DLD1 (cell line): Measurements from ENCODE around the gene COBLL1.
"Not testable (repeated sequence)": the region's sequence is repeated elsewhere in the genome, so short reads cannot be mapped to it uniquely, and the experiment has no call there.

Experiments
- in situ Hi-C: cut with HindIII; loops from 2 replicates; pipeline ENCODE4 v1.10.0; 2017; ENCODE audit warnings: low sequenced_read_pairs

Gene COBLL1, protein sequence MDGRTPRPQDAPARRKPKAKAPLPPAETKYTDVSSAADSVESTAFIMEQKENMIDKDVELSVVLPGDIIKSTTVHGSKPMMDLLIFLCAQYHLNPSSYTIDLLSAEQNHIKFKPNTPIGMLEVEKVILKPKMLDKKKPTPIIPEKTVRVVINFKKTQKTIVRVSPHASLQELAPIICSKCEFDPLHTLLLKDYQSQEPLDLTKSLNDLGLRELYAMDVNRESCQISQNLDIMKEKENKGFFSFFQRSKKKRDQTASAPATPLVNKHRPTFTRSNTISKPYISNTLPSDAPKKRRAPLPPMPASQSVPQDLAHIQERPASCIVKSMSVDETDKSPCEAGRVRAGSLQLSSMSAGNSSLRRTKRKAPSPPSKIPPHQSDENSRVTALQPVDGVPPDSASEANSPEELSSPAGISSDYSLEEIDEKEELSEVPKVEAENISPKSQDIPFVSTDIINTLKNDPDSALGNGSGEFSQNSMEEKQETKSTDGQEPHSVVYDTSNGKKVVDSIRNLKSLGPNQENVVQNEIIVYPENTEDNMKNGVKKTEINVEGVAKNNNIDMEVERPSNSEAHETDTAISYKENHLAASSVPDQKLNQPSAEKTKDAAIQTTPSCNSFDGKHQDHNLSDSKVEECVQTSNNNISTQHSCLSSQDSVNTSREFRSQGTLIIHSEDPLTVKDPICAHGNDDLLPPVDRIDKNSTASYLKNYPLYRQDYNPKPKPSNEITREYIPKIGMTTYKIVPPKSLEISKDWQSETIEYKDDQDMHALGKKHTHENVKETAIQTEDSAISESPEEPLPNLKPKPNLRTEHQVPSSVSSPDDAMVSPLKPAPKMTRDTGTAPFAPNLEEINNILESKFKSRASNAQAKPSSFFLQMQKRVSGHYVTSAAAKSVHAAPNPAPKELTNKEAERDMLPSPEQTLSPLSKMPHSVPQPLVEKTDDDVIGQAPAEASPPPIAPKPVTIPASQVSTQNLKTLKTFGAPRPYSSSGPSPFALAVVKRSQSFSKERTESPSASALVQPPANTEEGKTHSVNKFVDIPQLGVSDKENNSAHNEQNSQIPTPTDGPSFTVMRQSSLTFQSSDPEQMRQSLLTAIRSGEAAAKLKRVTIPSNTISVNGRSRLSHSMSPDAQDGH

DNA sequence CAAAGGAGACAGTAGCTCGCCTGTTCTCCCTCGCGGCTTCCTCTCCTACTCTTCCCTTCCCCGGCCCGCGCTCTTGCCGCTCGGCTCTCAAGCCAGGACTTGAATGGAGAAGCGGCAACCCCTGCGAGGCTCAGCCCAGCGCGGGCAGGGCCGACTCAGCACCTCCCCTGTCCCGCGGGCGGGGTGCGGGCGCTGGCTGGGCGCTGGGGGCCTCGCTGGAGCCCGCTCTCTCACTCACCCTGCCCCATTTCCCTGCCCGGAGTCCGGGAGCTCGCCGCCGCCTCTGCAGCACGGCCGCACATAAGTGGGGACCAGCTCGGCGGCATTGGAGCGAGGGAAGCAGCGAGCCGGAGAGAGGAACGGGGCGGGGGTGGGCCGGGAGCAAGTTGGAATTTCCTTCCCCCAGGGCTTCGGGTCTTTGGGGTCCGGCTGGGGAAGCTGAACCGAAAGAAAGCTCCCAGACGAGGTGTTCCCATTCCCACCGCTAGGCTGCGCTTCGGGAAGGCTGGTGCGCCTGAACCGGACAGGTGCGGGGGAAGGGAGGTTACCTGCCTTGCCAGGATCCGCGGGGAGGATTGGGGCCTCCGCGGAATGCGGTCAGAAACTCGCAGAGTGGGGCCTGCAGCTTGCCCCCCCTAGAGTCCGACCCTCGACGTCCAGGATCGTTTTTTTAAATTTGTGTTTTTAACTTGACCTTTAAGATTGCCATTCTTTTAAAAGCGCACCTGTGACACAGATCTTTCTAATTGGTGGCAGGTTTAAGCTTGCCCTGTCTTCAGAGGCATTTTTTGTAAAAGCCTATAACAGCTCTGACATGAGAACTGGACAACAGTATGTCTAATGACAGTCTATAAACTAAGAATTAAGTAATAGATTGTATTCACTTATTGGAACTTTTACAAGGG is at the start of gene COBLL1:
Gene COBLL1, minus strand, starts transcription at position 105 of the 905 bp plus-strand sequence. CDS start 627 bp downstream, outside the sequence.
- in situ Hi-C loops = no loop called here

DNA sequence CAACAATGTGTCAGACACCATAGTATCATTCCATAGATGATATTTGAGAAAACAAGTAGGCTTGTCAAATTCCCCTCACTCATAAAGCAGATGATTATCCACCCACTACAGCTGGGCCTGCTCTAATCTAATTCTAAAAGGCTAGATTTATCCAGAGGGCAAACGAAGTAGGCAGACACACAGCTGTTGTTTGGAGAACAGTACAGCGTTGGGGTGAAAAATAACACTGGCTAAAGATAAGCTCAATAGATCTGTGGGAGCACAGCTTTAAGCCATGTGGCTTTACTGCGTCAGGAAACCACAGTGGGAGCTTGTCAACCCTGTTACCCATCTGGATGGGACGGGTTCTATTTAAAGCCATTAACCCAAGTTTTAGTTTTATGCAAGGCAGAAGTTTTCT is 48.9 kb upstream of the COBLL1 start:
- in situ Hi-C loops = no loop called here

DNA sequence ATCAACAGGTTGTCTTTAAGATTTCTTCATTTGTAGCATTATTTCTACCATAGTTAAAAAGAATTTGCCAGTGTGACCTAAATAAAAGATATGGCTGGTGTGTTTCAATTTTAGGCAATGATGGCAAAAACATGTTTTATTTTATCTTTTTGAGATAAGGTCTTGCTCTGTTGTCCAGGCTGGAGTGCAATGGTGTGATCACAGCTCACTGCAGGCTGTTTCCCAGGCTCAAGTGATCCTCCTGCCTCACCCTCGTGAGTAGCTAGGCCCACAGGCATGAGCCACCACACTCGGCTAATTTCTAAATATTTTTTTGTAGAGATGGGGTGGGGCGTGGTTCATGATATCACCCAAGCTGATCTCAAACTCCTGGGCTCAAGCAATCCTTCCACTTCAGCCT is 47.0 kb upstream of the COBLL1 start:
- in situ Hi-C loops = no loop called here

DNA sequence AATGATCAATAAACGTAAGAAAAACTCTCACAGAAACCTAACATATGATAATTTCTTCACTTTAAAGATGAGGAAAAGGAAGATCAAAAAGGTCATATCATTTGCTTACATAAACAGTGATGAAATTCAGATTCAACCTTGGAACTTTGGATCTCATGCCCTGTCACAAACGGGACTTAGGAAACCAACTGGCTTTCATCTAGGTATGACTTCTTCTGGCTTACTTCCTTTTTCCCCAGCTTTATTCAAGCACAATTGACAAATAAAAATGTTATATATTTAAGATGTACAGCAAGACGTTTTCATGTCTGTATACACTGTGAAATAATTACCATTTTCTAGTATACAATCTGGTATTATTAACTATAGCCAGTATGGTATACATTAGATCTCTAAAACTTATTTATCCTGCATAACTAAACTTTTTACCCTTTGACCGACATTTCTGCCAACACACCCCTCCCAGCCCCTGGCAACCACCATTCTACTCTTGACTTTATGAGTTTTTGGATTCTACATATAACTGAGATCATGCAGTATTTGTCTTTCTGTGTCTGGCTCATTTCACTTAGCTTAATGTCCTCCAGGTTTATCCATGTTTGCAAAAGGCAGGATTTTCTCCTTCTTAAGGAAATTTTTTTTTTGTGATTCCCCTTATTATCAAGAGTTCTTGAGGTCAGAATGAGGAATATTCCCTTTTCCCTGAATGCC is 46.0 kb upstream of the COBLL1 start:
- in situ Hi-C loops = no loop called here

DNA sequence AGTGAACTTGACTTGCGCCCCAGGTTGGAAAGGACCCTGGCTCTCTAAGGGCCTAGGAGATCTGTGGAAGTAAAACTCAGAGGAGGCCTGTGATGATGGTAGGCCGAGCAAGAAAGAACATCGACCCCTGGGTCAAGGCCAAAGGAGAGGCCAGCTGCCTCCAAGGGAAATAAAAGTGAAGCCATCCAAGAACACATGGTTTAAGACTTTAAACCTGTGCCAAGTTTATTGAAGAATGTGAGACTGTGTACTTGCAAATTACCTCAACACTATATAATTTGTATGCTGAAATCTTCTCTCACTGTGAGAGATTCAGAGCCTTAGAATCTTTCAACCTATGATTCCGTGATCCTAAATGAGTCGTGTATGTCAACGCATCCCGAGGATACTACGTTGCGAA is 40.7 kb upstream of the COBLL1 start:
- in situ Hi-C loops = no loop called here

DNA sequence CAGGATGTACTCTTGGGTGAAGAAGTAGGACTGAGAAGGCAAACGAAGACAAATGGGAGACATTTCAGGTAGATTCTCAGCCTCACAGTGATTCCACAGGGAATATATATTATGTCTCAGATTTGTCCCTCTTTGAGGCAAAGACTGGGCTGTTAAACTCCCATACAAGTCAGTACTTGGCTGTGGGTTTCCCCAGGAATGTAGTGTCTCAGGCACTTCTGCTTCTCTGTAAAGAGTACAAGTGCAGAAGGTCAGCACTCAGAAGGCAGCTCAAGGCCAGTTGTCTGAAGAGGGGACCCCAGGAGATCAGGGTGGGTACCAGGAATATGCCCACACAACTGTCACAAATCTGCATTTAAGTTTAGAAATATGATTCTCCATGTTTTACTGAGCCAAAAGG is 39.9 kb upstream of the COBLL1 start:
- in situ Hi-C loops = no loop called here

DNA sequence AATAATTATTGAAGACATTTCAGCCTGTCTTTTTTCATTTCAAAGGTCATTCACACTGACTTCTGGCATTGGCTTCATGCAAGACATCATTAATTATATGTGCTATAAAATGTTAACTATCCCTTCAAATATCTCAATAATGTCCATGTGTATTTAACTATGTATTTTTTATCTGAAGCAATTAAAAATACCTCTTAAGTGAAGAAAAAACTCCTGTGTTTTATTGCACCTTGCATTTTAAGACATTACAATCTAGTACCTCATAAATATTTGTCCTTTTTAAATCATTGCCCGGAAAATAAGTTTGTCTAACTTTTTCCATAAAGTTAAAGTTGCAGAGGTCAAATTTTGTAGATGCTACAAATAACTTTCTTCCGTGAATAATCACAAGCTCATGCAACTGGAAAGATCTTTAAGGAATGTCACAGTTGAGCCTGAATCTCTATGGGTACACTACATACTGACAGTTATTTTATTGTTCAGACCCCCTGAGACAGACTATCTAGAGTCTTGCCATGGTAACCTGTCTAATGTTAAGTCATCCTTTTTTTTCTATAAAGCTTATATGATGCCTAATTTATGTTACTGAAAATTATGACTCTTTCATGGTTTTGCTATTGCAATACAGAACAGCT is 38.4 kb upstream of the COBLL1 start:
- in situ Hi-C loops = no loop called here

DNA sequence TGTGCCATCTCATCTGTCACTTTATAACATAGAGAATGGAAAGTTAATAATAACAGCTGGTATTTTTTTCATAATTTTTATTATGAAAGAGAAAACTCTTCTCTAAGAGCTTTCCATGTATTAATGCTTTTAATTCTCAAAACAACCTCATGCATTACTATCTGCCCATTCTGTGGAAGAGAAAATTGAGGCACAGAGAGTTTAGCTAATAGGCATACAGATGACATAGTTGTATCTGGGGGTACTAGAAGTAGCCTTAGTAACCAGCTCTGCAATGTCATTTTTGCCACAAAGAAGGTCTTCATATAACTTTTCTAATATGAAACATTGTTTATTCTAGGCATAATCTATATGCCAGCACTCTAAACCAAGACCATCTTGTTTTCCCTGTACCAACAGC is 36.3 kb upstream of the COBLL1 start:
- in situ Hi-C loops = no loop called here

DNA sequence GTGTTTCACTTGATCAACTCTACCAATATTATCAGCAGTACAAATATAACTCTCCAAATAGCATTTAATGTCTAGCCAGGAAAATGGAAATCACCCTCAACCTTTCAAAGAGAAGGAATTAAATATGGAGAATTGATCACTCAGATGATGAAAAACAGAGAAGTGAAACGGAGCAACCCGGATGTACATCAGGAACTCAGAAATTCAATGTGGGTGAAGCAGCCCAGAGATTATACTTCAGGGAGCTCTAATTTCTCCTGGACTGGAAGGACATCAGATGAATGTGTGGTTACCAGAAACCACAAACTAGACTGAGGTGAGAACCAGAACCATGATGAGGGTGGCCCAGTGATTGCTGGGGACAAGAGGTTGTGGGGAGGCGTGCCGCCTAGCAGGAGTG is 35.5 kb upstream of the COBLL1 start:
- in situ Hi-C loops = no loop called here

DNA sequence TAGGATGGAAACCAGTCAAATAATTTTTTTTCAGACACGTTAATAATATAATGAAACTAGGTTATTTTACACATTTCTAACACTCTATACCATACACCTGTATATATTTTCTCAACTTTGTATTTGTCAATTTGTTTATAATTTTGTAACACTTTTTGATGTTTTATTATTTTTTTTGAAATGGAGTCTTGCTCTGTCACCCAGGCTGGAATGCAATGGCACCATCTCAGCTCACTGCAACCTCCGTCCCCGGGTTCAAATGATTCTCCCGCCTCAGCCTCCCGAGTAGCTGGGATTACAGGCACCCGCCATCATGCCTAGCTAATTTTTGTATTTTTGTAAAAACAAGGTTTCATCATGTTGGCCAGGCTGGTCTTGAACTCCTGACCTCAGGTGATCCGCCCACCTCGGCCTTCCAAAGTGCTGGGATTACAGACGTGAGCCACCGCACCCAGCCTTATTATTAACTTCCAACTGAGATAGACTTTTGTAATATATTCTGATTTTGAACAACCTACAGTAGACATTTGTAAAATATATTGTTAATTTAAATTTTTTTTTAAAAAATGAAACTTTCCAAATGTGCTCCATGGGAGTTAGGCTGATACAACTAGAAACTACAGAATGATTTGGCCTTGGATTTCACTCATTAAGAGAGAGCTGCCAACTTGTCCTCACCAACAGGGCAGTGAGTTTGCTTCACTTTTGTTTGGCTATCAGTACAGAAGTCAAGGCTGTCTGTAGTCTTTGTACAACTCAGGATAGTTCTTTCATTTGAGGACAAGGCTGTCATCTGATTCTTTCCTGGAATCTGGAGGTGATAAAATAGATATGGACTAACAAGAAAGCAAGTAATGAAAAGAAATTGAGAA is 33.9 kb upstream of the COBLL1 start:
- in situ Hi-C loops = no loop called here

DNA sequence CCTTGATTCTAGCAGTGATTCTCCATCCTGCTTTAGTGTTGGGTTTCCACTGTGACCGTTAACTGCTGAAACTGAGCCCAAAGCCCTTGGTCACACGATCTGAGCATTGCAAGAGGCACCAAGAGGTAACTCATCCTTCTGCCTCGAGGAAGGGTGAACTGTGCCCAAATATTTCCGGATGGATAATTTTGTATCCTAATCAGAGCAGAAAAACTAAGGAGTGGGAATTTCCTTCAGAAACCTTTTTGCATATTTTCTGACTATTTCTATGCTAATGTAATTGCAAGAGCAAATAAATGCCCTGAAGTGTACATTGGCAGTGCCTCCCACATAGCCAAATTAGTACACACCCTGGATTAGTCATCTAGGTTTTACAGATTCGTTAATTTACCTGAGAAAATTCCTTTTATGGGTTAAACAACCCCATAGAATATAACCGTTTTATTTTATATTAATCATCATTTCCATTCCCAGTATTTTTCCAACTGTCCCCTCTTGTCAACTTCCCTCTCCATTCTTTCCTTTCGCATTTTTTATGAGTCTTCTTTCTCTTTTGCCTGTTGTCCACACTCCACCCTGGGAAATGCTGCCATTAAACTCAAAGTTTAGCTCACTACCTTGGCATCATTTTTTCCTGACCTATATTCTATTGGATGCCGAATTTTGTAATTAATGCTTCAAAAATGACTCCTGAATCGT is 31.7 kb upstream of the COBLL1 start:
- in situ Hi-C loops = no loop called here

DNA sequence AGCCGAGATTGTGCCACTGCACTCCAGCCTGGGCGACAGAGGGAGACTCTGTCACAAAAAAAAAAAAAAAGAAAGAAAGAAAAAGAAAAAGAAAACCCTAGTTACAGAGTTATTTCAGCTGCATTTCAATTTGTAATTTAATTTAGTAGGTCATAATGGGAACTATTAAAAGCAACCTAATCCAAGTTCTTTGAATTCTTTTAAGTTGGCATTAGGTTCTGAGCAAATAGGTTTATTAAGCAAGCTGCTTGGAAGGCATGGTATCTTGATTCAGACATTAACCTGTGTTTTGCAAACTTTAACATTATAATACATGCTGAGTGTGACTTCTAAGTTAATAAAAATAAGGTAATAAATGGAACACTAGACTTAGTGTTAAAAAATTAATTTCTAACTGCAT is 29.8 kb upstream of the COBLL1 start:
- in situ Hi-C loops = no loop called here

DNA sequence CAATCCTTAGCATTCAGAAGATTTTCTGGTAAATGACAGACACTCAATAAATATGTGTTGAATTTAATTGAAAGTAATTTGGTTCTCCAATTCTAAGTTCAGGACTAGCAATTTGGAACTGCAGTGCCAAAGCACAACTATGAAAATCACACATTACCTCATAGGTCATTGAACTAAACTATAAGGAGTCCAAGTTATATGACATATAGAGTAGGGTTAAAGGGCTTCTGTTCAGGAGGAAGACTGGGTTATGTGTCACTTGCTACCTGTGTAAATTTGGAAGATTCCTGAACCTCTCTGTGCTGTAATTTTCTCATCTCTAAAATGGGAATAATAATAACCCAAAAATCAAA is 27.8 kb upstream of the COBLL1 start:
- in situ Hi-C loops = no loop called here

DNA sequence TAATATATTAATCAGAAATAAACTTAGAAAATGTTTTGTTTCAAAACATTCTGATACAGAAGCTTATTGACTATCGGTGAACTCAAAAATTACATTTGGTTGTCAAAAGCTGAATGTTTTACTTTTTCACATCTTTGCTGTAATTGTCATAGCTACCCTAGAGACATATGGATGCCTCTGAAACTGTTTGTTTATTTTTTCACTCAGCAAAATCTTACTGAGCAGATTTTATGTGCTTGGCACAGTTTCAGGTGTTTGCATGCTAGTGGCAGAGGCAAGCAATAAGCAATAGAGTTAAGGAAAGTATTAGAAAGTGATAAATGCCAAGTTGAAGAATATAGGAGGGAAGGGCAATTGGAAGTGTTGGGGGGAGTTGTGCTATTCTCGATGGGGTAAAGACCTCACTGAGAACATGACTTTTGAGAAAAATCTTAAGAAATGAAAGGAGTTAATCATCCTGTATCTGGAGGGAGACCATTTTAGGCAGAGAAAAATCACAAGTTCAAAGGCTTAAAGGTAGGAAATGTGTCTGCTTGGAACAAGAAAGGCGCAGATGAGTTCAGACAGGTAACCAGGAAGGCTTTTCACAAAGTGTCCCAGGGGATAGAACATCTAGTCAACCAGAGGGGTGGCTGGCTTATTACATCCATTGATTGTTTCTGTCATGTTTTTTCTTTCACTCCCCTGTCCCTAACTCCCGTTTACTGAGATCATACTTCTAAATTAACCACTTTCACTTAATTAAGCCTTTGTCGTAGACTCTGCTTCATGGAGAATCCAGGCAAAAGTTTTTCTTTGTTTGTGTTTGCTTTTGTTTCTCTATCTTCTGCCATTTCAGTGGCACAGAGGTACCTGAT is 27.2 kb upstream of the COBLL1 start:
- in situ Hi-C loops = no loop called here

DNA sequence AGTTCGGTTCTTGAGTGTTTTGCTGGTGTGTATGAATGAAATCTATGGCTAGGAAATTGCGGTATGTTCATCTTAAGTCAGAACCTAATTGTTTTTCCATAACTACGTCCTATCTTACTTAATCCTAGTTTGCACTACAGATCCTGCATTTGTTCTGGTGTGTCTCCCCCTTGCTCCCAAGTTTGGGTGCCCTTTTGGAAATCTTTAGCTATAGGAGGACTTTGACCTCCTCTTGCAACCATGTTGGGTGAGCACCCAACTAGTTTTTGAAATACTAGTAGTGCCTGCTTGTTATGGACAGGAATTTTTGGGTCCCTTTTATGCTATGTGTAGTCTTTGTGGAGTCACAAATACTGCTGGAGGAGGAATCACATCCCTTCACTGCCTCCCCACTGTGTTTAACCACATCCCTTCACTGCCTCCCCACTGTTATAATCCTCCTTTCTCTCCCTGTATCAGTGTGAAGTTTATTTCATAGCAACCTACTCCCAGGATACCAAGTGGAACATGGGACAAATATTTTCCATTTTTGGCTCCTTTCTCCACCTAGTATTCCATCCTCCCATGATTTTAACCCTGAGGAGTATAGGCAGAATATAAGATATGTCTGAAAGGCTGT is 26.3 kb upstream of the COBLL1 start:
- in situ Hi-C loops = no loop called here

DNA sequence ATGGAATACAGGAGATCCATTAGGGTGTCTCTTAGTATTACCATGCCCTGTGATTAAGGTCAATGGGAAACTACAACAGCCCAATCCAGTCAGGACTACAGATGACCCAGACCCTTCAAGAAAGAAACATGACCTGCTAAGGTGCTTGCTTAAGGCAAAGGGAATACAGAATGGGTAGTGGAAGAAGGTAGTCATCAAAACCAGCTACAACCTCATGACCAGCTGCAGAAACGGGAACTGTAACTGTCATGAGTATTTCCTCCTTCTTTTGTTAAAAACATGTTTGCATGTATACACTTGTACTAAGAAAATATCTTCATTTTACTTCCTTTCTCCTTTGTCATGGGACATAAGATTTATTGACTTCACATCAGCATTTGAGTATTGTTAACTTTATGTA is 24.8 kb upstream of the COBLL1 start:
- in situ Hi-C loops = not testable (repeated sequence)

DNA sequence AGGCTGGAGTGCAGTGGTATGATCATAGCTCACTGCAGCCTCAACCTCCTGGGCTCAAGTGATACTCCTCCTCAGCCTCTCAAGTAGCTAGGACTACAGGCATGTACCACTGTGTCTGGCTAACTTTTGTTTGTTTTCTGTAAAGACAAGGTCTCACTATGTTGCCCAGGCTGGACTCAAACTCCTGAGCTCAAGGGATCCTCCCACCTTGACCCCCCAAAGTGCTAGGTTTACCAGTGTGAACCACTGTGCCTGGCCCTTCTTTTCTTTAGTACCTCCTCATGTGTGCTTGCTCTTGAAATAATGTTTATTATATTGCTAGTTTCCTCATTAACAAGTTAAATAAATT is 19.0 kb upstream of the COBLL1 start:
- in situ Hi-C loops = no loop called here
